Measurements from ENCODE around the gene SEZ6L. TPM values are rescaled to one million over a fixed set of nuclear protein-coding genes. Genes with fewer than 3 reads are reported as not detected.
A peak's percentile ranks its signal among the peaks of the same experiment; 100 is the strongest.

SEZ6L gene
- total RNA-seq, 1 experiment from 2014 or later, result not detected

DNA sequence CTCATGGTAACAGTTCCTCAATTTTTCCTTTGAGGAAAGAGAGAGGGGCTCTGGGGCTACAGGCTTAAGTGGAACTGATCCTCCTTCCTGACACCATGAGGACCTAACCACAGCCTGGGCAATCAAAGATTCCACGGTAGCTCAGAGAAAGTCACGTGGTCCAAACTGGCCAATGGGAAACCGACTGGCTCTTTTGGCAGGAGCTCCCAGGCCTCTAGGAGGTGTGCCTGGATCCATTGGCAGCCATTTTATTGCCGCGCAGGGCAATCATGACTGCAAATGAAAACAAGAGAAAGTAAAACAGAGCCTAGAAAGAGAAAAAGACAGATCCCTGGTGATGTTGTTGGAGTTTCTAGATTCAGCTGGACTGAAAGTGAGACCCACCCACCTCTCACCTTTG lies 232.5 kb downstream of the SEZ6L start:
- no peak overlapping the region for H3K27ac ChIP-seq (ENCODE audit: low read depth, low read length)
- H3K36me3 ChIP-seq (ENCODE audit: control insufficient read depth in 1 of 2, insufficient read depth in 2 of 2, low read length in 2 of 2), result no peaks in the 10 kb centered on the region
- H3K4me3 ChIP-seq (replicated peaks in 1 of 2; ENCODE audit: low read depth in 1 of 2, low read length in 2 of 2), result no peak overlapping the region
- no peak overlapping the region for H3K9ac ChIP-seq (ENCODE audit: low read length)
- no peak overlapping the region for H2AFZ ChIP-seq (ENCODE audit: low read depth, low read length, poor library complexity, severe bottlenecking)
- peak; percentile 39; the same call in 1 of the 2 replicates for ATAC-seq
- peak; percentile 15 for DNase-seq (ENCODE audit: low read depth, low spot score)
- BruUV-seq (replicated peaks), result no TSS peak
- no peaks in the 10 kb centered on the region for H3K9me2 ChIP-seq (ENCODE audit: insufficient read depth)
- no peaks in the 10 kb centered on the region for H3K9me3 ChIP-seq (ENCODE audit: control insufficient read depth in 1 of 2, insufficient read depth in 1 of 2, low read depth in 1 of 2, low read length in 2 of 2)
- TF ChIP-seq FOSL1 (IDR thresholded peaks at IDR 0.05; ENCODE audit: low read depth), result no peak
- no peak for TF ChIP-seq EZH2phosphoT487 (IDR thresholded peaks at IDR 0.05; ENCODE audit: borderline replicate concordance)
- TF ChIP-seq ZNF274 (IDR thresholded peaks at IDR 0.05; ENCODE audit: low read depth, low read length), result no peak
- TF ChIP-seq, protein P1, sequence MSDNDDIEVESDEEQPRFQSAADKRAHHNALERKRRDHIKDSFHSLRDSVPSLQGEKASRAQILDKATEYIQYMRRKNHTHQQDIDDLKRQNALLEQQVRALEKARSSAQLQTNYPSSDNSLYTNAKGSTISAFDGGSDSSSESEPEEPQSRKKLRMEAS (IDR thresholded peaks at IDR 0.05), result no peak
- no peak for TF ChIP-seq POLR2A (IDR thresholded peaks at IDR 0.05; ENCODE audit: borderline replicate concordance, extremely low read depth, insufficient read depth, insufficient read length)
- TF ChIP-seq, protein P2, sequence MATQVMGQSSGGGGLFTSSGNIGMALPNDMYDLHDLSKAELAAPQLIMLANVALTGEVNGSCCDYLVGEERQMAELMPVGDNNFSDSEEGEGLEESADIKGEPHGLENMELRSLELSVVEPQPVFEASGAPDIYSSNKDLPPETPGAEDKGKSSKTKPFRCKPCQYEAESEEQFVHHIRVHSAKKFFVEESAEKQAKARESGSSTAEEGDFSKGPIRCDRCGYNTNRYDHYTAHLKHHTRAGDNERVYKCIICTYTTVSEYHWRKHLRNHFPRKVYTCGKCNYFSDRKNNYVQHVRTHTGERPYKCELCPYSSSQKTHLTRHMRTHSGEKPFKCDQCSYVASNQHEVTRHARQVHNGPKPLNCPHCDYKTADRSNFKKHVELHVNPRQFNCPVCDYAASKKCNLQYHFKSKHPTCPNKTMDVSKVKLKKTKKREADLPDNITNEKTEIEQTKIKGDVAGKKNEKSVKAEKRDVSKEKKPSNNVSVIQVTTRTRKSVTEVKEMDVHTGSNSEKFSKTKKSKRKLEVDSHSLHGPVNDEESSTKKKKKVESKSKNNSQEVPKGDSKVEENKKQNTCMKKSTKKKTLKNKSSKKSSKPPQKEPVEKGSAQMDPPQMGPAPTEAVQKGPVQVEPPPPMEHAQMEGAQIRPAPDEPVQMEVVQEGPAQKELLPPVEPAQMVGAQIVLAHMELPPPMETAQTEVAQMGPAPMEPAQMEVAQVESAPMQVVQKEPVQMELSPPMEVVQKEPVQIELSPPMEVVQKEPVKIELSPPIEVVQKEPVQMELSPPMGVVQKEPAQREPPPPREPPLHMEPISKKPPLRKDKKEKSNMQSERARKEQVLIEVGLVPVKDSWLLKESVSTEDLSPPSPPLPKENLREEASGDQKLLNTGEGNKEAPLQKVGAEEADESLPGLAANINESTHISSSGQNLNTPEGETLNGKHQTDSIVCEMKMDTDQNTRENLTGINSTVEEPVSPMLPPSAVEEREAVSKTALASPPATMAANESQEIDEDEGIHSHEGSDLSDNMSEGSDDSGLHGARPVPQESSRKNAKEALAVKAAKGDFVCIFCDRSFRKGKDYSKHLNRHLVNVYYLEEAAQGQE (IDR thresholded peaks at IDR 0.05; ENCODE audit: low read depth), result no peak
- TF ChIP-seq, protein P3, sequence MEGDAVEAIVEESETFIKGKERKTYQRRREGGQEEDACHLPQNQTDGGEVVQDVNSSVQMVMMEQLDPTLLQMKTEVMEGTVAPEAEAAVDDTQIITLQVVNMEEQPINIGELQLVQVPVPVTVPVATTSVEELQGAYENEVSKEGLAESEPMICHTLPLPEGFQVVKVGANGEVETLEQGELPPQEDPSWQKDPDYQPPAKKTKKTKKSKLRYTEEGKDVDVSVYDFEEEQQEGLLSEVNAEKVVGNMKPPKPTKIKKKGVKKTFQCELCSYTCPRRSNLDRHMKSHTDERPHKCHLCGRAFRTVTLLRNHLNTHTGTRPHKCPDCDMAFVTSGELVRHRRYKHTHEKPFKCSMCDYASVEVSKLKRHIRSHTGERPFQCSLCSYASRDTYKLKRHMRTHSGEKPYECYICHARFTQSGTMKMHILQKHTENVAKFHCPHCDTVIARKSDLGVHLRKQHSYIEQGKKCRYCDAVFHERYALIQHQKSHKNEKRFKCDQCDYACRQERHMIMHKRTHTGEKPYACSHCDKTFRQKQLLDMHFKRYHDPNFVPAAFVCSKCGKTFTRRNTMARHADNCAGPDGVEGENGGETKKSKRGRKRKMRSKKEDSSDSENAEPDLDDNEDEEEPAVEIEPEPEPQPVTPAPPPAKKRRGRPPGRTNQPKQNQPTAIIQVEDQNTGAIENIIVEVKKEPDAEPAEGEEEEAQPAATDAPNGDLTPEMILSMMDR (IDR thresholded peaks at IDR 0.05 in 2 of 3, conservative IDR thresholded peaks at IDR 0.05 in 1 of 3; ENCODE audit: borderline replicate concordance in 1 of 3, insufficient read depth in 1 of 3, low read depth in 2 of 3, low read length in 2 of 3), result no peak
- no peak for TF ChIP-seq CBX3 (IDR thresholded peaks at IDR 0.05; ENCODE audit: low read depth)
- no peak for TF ChIP-seq SIN3A (IDR thresholded peaks at IDR 0.05; ENCODE audit: low read depth)
- no peak for TF ChIP-seq RAD21 (IDR thresholded peaks at IDR 0.05; ENCODE audit: low read depth)
- no peak for TF ChIP-seq JUND (IDR thresholded peaks at IDR 0.05)
- no peak for TF ChIP-seq ATF3 (IDR thresholded peaks at IDR 0.05)
- no peak for TF ChIP-seq TCF7L2 (IDR thresholded peaks at IDR 0.05; ENCODE audit: borderline replicate concordance, extremely low read depth, insufficient read depth, insufficient read length)
- TF ChIP-seq POLR2AphosphoS5 (IDR thresholded peaks at IDR 0.05; ENCODE audit: low read depth, low read length), result no peak
- TF ChIP-seq SRF (IDR thresholded peaks at IDR 0.05; ENCODE audit: low read depth), result no peak
- TF ChIP-seq, protein P4, sequence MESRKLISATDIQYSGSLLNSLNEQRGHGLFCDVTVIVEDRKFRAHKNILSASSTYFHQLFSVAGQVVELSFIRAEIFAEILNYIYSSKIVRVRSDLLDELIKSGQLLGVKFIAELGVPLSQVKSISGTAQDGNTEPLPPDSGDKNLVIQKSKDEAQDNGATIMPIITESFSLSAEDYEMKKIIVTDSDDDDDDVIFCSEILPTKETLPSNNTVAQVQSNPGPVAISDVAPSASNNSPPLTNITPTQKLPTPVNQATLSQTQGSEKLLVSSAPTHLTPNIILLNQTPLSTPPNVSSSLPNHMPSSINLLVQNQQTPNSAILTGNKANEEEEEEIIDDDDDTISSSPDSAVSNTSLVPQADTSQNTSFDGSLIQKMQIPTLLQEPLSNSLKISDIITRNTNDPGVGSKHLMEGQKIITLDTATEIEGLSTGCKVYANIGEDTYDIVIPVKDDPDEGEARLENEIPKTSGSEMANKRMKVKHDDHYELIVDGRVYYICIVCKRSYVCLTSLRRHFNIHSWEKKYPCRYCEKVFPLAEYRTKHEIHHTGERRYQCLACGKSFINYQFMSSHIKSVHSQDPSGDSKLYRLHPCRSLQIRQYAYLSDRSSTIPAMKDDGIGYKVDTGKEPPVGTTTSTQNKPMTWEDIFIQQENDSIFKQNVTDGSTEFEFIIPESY (IDR thresholded peaks at IDR 0.05; ENCODE audit: extremely low read depth, insufficient replicate concordance, low read length), result no peak
- H3K27me3 ChIP-seq (ENCODE audit: insufficient read depth, low read length), result peaks cover 8% of the 10 kb centered on the region; the same call in 1 of the 2 replicates
- no peaks in the 10 kb centered on the region for H3K79me2 ChIP-seq (ENCODE audit: insufficient read depth, low read length)
- no peaks in the 10 kb centered on the region for H3K4me1 ChIP-seq (ENCODE audit: control insufficient read depth in 1 of 2, insufficient read depth in 2 of 2, low read length in 2 of 2)
- intact Hi-C loops (cut with micrococcal nuclease), result no loop called here
- ChIA-PET RAD21 (ENCODE audit: low non-redundant PET in 1 of 2, low total read pairs in 2 of 2, uncharacterized antibody in 2 of 2, unreplicated experiment in 2 of 2) (no interaction called here), CTCF (interaction anchor here (0.9 kb wide), 1 partner anchor 34 kb away, joined by 3 read pairs; no protein-coding TSS in a partner anchor), POLR2A (no interaction called here)
- no peak overlapping the region for H3K4me2 ChIP-seq (ENCODE audit: low read length)
- H4K20me1 ChIP-seq (ENCODE audit: insufficient read depth), result no peaks in the 10 kb centered on the region

Data from HCT116 (cell line).